Activated naive CD4-positive, alpha-beta T cell treated with anti-CD3 and anti-CD28 coated beads, Interleukin-2, amount 50 U/mL, for 72 hours (primary cell): ENCODE results near the gene HS1BP3. TPM values are rescaled to one million over a fixed set of nuclear protein-coding genes. Genes with fewer than 3 reads are reported as not detected.

Source experiments
- ATAC-seq, 2 donors: fragments of 150-1000 bp; cut with Tn5 transposase; 2 replicates each; pipeline ENCODE4 v1.10.0; 2021; ENCODE audit warnings: mild to moderate bottlenecking in 2 of 2, moderate library complexity in 2 of 2
- DNase-seq, 2 donors: peaks; one replicate each; pipeline ENCODE4 v3.0.0; 2021 to 2022; ENCODE audit warnings: low spot score in 2 of 2
- H3K27ac Mint-ChIP-seq, 2 donors: one replicate each; pipeline ENCODE4 v1.8.0; 2022; ENCODE audit warnings: mild to moderate bottlenecking in 2 of 2, mixed read lengths in 2 of 2
- H3K36me3 Mint-ChIP-seq, 2 donors: one replicate each; pipeline ENCODE4 v1.8.0; 2022; ENCODE audit warnings: mixed read lengths in 2 of 2
- H3K9me3 Mint-ChIP-seq, 2 donors: one replicate each; pipeline ENCODE4 v1.8.0; 2022; ENCODE audit warnings: mixed read lengths in 2 of 2
- total RNA-seq, 2 donors: library from RNA; stranded (reverse); gene quantifications; one replicate each; pipeline ENCODE4 v1.2.3, GENCODE V29; 2022

Gene HS1BP3
- total RNA-seq, 2 donors from 2014 or later: 6.1 to 7.9 TPM

- Mint-ChIP-seq H3K27ac (no peak overlapping the region), H3K36me3 (no peaks in the 10 kb centered on the region), H3K9me3 (no peaks in the 10 kb centered on the region)
- DNase-seq: no peak
- ATAC-seq: no peak
Measured at GRCh38 chr2:20677301-20678085, 26.6 kb upstream of the HS1BP3 start.

GRCh38 chr2:20676353-20677215 lies 25.7 kb upstream of the HS1BP3 start:
- H3K9me3 Mint-ChIP-seq: no peaks in the 10 kb centered on the region
- DNase-seq (no peak), ATAC-seq (no peak)
- no peak overlapping the region for H3K27ac Mint-ChIP-seq
- H3K36me3 Mint-ChIP-seq: no peaks in the 10 kb centered on the region

DNA sequence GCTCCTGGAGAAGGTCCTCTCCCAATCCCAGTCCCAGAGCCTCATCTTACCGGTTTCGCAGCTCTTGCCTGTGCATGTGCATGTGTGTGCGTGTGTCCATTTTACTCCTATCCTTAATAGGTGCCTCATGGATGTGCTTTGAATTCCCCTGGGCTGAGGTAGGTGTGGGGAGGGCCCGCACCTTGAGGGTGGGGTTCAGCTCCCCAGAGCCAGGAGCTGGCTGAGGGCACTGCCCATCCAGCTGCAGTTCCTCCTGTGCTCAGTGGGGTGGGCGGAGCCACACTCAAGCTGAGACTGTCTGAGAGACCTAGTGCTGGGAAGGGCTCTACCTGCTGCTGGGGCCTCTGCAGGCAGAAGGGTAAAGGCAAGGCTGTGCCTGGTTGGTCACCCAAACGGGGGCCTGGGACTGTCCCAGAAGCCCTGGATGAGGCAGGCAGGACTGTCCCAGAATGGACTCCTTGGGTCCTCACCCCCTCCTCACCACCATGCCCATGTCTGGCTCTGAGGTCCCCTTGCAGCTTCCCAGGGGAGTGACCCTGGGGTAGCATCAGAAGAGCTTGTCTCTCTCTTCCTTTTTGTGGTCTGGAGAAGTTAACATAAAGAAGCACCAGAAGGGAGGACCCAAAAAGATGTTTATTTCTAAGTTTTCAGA lies 24.9 kb upstream of the HS1BP3 start:
- no peak for DNase-seq
- no peak overlapping the region for H3K27ac Mint-ChIP-seq
- H3K36me3 Mint-ChIP-seq: no peaks in the 10 kb centered on the region
- no peaks in the 10 kb centered on the region for H3K9me3 Mint-ChIP-seq
- peak; percentile 20 to 63 for ATAC-seq

GRCh38 chr2:20674974-20675679 lies 24.2 kb upstream of the HS1BP3 start:
- Mint-ChIP-seq H3K27ac (no peak overlapping the region), H3K36me3 (no peaks in the 10 kb centered on the region), H3K9me3 (no peaks in the 10 kb centered on the region)
- DNase-seq: no peak
- ATAC-seq: no peak

GRCh38 chr2:20674309-20674965 lies 23.5 kb upstream of the HS1BP3 start:
- H3K27ac Mint-ChIP-seq: no peak overlapping the region
- DNase-seq: no peak
- H3K9me3 Mint-ChIP-seq: no peaks in the 10 kb centered on the region
- H3K36me3 Mint-ChIP-seq: no peaks in the 10 kb centered on the region
- no peak for ATAC-seq

DNA sequence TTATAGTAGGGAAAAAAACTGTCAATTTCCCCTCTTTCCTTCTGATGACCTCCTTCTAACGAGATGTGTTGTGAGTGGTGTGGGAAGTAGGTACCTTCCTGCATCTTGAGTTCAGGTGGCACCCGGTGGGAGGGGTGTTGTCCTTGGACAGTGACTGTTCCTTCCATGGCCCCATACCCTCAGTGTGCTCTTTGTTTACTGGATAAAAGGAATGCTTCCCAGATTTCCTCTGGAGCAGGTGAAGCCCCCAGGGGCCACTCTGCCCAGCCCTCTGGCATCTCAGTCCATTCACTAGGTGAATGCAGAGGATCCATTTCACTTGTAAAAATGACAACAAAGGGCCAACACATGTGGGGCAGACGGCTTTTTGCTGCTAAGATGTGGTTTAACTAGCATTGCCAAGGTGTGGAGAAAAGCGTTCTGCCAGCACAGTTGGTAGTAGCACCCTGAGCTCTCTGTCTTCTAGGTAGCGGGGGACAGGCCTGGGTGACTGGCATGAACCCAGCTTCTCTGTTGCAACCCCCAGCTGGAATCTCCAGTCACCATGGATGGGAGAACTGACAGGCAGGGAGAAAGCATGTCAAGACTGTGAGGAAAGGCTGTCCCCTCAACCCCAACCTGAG lies 22.9 kb upstream of the HS1BP3 start:
- no peak for DNase-seq
- no peaks in the 10 kb centered on the region for H3K36me3 Mint-ChIP-seq
- H3K9me3 Mint-ChIP-seq: no peaks in the 10 kb centered on the region
- ATAC-seq: no peak
- no peak overlapping the region for H3K27ac Mint-ChIP-seq

- ATAC-seq (no peak), DNase-seq (no peak)
- Mint-ChIP-seq H3K27ac (no peak overlapping the region), H3K9me3 (no peaks in the 10 kb centered on the region), H3K36me3 (peaks cover 0 to 5% of the 10 kb centered on the region in 2 donors)
Measured at GRCh38 chr2:20672201-20672951, 21.5 kb upstream of the HS1BP3 start.

DNA sequence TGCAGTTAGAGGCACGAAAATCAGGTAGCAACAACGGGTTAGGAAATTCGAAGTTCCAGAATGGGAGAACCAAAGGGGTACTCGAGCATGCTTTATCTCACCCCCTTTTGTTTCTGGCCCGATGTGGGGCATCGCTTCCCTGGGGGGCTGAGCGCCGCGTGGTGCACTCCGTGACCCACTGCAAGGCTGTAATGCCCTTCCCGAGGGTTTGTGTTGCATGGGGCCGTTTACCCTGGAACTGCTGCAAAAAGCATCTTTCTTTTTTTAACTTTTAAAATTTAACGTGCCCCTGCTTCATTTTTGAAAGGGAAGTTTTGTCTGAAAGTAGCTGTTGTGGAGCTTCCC lies 20.8 kb upstream of the HS1BP3 start:
- Mint-ChIP-seq H3K36me3 (peaks cover 0 to 5% of the 10 kb centered on the region in 2 donors), H3K27ac (no peak overlapping the region), H3K9me3 (no peaks in the 10 kb centered on the region)
- no peak for ATAC-seq
- DNase-seq: no peak

- Mint-ChIP-seq H3K9me3 (no peaks in the 10 kb centered on the region), H3K27ac (no peak overlapping the region), H3K36me3 (peaks cover 0 to 5% of the 10 kb centered on the region in 2 donors)
- ATAC-seq (no peak), DNase-seq (no peak)
Measured at GRCh38 chr2:20671036-20671735, 20.3 kb upstream of the HS1BP3 start.

DNA sequence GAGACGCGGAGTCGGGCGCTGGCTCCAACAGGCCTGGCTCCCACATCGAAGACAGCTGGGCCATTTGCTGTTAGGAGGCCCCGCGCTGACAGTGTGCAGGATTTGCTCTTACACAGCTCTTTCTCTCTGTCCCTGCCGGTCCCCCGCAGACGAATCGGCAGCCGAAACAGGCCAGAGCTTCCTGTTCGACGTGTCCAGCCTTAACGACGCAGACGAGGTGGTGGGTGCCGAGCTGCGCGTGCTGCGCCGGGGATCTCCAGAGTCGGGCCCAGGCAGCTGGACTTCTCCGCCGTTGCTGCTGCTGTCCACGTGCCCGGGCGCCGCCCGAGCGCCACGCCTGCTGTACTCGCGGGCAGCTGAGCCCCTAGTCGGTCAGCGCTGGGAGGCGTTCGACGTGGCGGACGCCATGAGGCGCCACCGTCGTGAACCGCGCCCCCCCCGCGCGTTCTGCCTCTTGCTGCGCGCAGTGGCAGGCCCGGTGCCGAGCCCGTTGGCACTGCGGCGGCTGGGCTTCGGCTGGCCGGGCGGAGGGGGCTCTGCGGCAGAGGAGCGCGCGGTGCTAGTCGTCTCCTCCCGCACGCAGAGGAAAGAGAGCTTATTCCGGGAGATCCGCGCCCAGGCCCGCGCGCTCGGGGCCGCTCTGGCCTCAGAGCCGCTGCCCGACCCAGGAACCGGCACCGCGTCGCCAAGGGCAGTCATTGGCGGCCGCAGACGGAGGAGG lies 19.6 kb upstream of the HS1BP3 start:
- Mint-ChIP-seq H3K36me3 (peaks cover 0 to 5% of the 10 kb centered on the region in 2 donors), H3K27ac (no peak overlapping the region), H3K9me3 (no peaks in the 10 kb centered on the region)
- ATAC-seq (no peak), DNase-seq (no peak)

DNA sequence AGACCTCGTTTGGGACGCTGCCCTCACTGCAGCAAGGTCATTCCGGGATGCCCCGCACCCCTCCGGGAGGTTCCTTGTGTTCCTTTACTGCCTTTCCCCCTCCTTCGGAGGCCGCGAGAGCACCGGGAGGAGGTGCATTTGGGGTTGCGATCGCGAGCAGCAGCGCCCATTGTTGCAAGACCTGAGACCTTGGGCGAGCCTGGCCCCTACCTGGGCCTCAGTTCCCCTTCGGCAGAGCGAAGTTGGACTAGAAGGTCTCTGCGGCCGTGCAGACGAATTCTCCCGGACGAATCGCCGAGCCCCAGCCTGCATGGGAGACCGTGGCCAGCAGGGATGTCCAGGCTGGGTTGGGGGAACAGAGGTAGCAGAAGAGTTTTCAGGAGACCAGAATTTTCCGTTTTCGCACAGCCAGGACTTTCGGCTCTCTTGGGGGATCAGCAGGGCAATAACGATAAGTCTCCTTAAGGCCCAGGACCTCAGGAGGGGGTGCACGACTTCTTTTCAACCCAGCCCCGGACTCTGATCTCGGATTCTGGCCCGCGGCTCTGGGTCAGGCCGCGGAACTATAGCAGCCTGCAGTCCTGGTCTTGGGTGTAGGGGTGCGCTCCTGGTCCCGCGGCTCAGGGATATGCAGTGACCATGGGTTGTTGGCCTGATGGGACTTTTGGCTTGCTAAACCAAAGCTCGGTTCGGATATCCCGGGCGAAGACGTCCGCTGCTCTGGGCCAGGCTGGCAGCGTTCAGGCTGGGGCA lies 18.8 kb upstream of the HS1BP3 start:
- DNase-seq: no peak
- no peak for ATAC-seq
- Mint-ChIP-seq H3K27ac (no peak overlapping the region), H3K9me3 (no peaks in the 10 kb centered on the region), H3K36me3 (peaks cover 0 to 5% of the 10 kb centered on the region in 2 donors)

DNA sequence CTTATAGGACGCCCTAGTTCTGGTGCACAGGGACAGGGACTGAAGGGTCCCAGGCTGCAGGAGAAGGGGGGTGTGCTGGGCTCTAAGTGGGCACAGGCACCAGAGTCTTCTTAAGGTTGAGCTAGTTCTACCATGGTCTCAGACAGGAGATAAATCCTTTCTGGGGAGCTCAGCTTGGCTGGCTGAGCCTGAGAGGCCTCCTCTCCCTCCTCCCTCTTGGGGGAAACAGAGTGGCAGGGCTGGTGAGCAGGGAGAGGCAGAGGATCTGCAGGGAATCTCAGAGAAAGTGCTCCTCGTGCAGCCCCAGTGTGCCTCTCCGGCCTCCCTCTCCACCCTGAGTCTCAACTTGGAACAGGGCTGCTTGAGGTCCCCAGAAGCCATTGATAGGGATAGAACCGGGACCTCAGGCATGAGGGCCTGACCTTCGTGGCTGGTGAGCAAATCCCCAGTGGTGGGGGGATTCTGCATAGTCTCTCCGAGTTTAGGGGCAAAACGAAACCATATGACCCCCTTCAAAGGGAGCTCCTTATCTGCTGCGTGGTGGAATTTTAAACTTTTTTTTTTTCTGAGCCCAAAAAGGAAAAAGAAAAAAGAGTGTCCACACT lies 18.1 kb upstream of the HS1BP3 start:
- Mint-ChIP-seq H3K27ac (no peak overlapping the region), H3K9me3 (no peaks in the 10 kb centered on the region)

DNA sequence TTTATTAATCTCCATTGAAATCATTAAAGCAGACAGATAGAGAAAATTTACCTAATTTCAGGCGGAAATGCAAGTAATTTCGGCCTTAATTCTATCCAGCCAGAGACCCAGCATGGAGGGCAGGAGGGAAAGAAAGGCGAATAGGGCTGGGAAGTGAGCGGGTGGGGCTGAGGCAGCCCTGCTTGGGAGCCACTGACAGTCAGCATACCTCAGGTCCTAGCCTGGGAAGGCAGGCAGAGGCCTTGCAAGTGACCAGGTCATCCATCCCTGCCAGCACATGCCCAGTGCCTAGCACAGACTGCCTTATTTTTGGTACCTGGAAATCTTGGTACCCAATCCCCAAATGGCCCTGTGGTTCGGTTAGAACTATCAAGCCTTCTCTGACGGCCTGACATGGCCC lies 17.6 kb upstream of the HS1BP3 start:
- Mint-ChIP-seq H3K36me3 (peaks cover 0 to 5% of the 10 kb centered on the region in 2 donors), H3K27ac (no peak overlapping the region), H3K9me3 (no peaks in the 10 kb centered on the region)
- ATAC-seq (no peak), DNase-seq (no peak)

More for the DNA sequence above, 18.1 kb upstream of the HS1BP3 start:
- DNase-seq (no peak), ATAC-seq (no peak)
- H3K36me3 Mint-ChIP-seq: peaks cover 0 to 5% of the 10 kb centered on the region in 2 donors
